Measurements from ENCODE around the gene TBCD.
"Not testable (repeated sequence)": the region's sequence is repeated elsewhere in the genome, so short reads cannot be mapped to it uniquely, and the experiment has no call there.

Gene TBCD

DNA sequence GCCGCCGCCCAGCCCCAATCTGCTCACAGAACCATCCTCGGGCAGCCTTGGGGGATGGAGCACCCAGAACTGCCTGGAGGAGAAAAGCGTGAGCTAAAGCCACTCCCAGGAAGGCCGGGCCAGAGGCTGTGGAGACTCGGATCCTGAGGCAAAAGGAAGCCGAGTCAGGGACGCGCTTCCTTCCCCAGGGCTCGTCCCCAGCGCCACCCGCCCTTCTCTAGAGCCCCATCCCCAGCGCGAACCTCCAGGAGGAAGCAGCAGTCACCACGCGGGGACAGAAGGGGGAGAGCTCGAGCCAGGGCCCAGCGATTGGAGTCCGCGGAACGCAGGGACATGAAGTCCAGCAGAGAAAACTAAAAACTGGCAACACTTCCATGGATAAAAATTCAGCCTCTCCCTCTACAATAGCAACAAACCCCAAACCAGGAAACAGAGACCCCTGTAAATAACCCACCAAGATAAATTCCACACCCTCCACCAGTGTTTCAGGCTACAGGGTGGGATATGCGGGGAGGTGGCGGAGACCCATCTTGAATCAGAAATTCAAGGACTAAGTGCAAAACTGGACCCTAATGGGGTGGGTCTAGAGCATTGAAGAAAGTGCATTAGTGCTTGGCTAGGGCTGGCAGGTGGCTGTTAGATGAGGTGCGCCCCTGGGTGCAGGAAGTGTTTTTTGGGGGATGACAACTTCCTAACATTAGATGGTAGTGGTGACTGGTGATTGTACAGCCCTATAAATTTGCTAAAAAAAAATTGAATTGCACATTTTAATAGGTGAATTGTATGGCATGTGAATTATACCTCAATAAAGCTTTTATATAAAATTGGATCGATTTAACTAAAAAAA lies 211.5 kb downstream of the TBCD start:
- in situ Hi-C loops (cut with MboI; ENCODE audit: low sequenced_read_pairs): no loop called here

DNA sequence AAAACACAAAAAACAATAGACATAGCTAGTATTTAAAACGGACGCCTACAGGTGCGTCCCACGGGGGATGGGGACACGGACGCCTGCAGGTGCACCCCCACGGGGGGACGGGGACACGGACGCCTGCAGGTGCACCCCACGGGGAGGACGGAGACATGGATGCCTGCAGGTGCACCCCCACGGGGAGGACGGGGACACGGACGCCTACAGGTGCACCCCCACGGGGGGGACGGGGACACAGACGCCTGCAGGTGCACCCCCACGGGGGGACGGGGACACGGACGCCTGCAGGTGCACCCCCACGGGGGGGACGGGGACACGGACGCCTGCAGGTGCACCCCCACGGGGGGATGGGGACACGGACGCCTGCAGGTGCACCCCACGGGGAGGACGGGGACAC lies 212.6 kb downstream of the TBCD start:
- in situ Hi-C loops (cut with MboI; ENCODE audit: low sequenced_read_pairs): not testable (repeated sequence)

DNA sequence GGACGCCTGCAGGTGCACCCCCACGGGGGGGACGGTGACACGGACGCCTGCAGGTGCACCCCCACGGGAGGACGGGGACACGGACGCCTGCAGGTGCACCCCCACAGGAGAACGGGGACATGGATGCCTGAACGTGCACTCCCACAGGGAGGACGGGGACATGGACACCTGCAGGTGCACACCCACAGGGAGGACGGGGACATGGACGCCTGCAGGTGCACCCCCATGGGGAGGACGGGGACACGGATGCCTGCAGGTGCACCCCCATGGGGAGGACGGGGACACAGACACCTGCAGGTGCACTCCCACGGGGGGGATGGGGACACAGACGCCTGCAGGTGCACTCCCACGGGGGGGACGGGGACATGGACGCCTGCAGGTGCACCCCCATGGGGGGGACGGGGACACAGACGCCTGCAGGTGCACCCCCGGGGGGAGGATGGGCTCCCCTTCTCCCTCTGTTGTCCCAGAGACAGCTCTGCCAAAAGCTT lies 213.0 kb downstream of the TBCD start:
- in situ Hi-C loops (cut with MboI; ENCODE audit: low sequenced_read_pairs): no loop called here

DNA sequence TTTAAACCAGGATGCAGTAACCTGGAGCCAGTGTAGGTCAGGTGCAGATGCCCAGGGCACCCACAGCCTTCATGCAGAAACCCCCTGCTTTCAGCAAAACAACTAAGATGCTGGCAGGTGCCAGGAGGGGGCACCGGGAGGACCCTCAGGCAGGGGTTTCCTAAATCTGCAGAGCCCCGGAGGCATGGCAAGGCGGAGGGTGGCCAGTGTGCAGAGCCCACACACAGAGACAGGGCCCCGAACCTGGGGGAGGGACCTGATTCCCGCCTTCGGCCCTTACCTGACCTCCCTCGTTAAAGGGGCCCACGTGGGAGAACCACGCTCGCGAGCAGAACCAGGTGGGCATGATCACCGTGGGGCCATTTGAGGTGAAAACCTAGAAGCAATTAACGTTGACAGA lies 213.5 kb downstream of the TBCD start:
- in situ Hi-C loops (cut with MboI; ENCODE audit: low sequenced_read_pairs): no loop called here

DNA sequence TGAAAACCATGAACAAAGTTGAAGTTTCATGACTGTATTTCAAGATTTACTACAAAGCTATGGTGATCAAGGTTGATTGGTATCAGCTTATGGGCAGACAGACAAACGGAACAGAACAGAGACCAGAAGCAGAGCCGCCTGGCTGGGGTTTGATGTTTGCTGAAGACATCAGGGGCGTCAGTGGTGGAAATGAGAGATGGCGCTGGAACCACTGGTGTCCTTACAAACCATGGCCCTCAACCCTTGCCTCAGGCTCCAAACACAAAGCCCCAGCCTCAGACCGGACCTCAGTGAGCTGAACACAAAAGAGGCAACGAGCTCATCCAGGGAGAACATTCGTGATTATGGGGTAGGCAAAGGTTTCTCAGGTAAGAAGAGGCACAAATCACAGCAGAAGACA lies 214.6 kb downstream of the TBCD start:
- in situ Hi-C loops (cut with MboI; ENCODE audit: low sequenced_read_pairs): no loop called here

DNA sequence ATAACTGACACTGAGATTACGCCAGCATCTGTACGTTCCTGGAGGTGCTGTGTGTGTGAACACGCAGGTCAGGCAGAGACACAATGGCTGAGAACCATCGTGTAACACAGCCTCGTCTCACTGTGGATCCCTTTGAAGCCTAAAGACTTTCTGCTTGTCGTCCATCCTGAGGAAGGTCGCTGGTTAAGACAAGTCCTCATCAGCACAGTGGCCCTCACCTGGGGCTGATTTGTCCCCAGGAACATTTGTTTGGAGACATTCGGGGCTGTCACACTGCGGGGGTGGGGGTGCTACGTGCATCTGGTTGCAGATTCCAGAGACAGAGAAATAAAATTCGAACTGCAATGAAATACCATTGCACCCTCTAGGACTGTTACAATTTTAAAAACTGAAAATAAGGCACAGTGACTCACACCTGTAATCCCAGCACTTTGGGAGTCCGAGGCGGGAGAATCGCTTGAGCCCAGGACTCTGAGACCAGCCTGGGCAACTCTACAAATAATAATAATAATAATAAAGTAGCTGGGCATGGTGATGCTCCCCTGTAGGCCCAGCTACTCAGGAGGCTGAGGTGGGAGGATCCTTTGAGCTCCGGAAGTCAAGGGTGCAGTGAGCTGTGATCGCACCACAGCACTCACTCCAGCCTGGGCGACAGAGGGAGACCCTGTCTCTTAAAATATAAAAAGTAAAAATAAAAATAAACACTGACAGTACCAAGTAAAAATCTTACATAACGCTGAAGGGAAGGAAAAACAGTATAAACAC lies 215.6 kb downstream of the TBCD start:
- in situ Hi-C loops (cut with MboI; ENCODE audit: low sequenced_read_pairs): no loop called here

DNA sequence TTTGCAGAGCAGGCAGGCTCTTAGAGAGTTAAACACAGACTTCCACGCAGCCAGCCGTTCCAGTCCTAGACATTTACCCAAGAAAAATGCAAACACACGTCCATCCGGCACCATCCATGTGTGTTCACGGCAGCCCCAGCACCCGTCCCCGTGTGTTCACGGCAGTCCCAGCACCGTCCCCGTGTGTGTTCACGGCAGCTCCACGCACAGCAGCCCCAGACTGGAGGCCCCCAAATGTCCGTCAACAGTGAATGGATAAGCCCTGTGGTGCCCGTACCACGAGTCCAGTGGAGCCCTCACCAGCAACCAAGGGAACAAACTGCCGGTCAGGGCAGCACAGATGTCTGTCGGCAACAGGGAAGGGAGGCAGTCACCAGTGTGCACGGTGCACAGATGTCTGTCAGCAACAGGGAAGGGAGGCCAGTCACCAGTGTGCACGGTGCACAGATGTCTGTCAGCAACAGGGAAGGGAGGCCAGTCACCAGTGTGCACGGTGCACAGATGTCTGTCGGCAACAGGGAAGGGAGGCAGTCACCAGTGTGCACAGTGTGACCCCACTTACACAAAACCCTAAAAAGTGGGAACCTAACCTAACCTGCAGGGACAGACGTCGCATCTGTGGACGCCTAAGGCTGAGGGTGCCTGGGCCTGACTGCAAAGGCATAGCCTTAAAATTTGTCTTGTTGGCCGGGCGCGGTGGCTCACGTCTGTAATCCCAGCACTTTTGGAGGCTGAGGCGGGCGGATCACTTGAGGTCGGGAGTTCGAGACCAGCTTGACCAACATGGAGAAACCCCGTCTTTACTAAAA lies 216.4 kb downstream of the TBCD start:
- in situ Hi-C loops (cut with MboI; ENCODE audit: low sequenced_read_pairs): not testable (repeated sequence)

DNA sequence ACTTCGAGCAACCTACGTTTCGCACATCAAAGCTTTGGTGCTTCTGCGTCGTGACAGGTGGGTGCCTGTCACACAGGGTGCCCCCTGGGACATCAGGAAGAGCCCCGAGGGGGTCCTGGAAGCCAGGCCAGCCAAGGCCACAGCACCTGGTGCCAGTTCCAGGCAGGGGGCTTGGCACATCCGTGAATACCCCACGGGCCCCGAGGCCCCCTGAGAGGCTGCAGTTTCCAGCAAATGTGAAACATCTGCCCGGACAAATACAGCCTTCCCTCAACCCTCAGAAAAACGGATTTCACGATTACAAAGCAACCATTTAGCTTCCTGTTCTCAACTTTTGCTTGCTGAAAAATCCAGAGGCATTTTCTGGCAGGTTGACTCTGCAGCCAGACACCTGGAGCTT lies 218.2 kb downstream of the TBCD start:
- in situ Hi-C loops (cut with MboI; ENCODE audit: low sequenced_read_pairs): no loop called here

DNA sequence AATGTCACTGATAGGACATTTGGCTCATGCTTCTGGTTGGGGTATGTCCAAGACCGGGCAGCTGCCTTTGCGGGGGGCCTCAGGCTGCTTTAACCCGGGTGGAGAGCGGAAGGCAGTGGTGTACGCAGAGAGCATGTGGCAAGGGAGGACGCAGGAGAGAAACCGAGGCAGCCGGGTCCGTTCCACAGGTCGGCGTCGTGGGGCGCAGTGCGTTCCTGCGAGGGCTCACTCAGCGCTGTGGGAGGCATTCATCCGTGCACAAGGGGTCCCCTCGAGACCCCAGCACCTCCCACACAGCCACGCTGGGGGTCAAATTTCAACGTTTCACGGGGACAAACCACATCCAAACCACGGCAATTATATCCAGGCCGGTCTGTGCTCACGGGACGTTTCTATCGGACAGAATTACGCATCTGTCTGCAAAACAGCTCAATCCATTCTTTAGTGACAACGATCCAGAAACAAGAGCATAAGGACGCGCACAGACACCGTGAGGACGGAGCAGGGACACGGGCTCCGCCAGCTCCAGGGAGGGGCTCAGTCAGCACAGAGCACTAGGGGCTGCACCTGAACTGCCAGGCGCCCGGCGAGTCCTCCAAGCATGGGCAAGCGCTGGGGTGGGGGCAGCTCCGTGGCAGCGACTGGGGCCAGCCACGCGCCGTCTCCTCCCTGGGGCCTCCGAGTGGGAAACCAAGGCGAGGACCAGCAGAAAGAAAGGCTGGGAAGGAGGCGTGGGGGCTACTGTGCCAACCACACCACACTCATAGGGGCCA lies 219.1 kb downstream of the TBCD start:
- in situ Hi-C loops (cut with MboI; ENCODE audit: low sequenced_read_pairs): no loop called here

DNA sequence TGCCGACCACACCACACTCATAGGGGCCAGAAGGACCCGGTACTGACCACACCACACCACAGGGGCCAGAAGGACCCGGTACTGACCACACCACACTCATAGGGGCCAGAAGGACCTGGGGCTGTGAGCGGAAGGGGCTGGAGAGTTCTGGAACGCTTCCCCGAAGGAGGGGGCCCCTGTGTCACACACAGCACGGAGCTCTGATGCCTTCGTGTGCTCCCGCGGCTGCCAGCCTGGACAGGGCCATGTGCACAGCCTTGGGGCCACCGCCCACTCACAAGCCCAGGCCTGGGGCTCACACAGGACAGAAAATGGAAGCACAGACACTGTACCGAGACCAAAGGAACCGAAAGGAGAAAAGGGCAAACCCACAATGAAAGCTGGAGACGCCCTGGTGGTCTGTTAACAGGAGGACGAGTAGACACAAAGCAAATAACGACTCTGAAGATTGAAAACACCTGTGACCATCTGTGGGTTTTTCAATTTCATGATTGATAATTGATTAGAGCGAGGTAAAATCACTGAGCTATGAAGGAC lies 221.0 kb downstream of the TBCD start:
- in situ Hi-C loops (cut with MboI; ENCODE audit: low sequenced_read_pairs): no loop called here

DNA sequence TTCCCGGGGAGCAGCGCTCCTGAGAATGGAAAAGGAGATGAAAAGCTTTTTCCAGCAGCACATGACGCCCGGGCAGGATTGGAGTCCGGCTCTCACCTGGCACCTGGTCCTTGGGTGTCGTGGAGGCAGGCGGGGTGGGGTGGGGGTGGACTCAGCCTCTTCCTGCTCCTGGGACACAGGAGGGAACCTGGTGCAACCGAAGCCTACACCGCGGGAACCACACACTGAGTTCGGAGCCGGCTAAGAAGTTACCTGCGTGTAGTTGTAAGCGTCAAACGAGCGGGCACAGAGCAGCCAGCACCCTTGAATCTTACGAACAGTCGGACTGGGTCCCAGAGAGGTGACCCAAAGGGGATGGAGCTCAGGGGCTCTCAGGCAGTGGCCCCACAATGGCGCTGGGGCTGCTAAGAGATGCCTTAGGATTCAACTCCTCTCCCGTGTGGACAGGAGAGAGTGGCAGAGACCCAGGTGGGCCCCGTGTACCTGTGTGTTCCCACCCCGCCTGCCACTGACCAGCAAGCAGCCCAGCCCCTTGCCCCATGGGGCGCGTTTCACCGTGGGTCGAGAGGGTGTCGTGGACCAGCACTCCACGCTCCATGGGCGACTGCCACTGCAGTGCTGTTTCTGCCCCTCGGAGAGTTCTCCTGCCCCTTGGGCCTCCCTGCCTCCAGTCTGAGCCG lies 221.7 kb downstream of the TBCD start:
- in situ Hi-C loops (cut with MboI; ENCODE audit: low sequenced_read_pairs): no loop called here

DNA sequence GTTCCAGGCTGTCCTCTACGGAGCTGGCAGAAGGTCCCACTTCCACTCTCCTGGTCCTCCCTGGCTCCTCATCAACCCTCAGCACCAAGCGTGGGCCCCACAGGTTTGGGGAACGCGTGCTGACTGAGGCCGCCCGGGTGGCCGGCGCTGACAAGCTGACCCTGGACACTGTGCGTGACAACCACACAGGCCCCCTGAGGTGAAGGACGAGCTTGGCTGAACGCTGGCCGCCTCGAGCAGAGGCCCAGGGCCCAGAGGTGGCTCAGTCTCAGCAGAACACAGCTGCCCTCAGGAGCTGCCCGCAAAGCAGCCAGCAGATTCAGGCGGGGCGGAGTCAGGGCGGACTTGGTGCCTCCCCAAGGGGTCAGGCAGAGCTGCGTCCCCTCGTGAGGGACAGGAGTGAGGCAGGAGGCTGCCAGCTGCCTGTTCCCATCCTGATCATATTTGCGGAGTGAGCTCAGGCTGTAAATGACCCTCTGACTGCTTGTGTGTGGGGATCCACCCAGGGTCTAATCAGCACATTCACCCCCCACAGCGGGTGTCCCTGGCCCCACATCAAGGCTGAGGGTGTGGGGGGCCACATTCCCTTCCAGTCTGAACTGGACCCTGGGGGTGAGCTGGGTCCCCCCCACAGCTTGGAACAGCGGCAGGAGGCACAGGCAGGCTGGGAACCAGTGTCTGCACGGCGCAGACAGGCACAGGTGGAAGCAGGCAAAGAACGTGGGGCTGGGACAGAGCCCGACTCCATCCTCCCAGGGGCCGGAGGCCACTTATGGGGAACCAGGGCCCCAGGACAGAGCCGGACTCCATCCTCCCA lies 222.5 kb downstream of the TBCD start:
- in situ Hi-C loops (cut with MboI; ENCODE audit: low sequenced_read_pairs): no loop called here

DNA sequence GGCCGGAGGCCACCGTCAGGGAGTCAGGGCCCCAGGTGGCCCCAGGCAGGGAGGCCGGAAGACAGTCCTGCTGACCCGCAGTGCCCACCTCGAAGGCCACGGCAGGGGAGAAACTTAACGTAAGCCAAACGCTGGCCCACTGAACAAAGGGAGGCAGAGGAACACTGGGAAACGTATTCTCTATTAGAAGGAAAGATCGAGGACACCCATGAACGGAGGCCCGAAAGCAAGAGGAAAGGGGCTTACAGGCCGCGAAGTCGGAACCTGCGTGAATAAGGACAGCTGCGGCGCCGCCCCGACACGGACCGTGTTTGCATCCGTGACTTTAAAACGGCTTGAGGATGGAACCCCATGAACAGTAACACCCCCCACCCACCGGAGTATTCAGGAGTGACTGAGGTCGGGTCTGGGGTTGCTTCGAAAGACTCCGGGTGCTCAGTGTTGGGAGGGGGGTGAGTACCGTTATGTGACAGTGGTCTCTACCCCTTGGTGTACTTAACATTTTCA lies 225.2 kb downstream of the TBCD start:
- in situ Hi-C loops (cut with MboI; ENCODE audit: low sequenced_read_pairs): no loop called here

DNA sequence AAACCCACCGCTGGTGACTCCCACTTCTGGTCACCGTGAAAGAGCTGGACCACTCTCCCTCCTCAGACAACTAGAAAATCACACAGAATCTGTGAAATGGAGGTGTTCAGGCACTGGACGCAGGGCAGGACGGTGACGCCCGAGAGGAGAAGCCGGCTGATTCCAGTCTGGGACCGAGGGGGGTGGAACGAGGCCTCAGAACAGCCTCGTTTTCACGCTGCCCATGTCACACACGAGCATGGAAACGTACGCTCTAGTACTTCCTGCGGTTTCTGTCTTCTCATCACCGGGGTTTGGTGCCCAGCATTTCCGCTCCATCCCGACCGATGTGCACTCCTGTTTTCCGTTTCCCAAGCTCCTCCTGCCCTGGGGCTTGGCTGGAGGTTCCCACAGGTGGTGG lies 225.7 kb downstream of the TBCD start:
- in situ Hi-C loops (cut with MboI; ENCODE audit: low sequenced_read_pairs): no loop called here

DNA sequence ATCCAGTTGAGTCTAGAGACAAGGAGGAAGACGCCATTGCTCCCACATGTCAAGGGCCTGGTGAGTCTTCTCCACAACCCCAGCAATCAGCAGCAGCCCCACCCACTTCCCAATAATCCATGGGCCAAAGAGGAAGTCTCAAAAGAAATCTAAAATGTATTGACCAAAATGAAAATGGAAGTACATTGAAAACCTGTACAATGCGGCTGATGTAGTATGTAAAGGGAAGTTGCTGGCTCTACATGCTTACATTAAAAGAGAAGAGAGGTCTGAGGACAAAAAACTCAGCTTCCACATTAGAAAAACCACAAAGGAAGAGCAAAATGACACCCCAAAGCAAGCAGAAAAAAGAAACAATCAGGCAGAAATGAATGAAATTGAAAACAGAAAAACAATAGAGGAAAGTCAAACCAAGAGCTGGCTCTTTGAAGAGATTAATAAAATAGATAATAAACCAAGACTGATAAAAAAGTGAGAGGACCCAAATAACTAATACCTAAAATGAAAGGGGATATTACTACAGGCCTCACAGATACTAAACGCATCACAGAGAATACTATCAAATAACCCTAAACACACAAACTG lies 227.0 kb downstream of the TBCD start:
- in situ Hi-C loops (cut with MboI; ENCODE audit: low sequenced_read_pairs): no loop called here

DNA sequence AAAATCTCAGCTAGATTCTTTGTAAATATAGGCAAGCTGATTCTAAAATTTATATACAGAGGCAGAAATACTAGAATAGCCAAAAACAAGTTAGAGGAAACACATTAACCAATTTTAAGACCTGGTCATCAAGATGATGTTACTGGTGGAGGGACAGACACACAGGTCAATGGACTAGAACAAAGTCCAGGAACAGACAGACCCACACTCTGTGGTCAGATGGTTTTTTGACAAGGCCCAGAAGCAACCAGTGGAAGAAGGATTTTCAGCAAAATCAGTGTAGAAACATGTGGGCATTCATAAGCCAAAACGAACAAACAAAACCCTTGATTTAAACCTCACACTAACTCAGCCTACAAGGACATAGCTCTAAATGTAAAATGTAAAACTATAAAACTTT lies 227.9 kb downstream of the TBCD start:
- in situ Hi-C loops (cut with MboI; ENCODE audit: low sequenced_read_pairs): no loop called here

DNA sequence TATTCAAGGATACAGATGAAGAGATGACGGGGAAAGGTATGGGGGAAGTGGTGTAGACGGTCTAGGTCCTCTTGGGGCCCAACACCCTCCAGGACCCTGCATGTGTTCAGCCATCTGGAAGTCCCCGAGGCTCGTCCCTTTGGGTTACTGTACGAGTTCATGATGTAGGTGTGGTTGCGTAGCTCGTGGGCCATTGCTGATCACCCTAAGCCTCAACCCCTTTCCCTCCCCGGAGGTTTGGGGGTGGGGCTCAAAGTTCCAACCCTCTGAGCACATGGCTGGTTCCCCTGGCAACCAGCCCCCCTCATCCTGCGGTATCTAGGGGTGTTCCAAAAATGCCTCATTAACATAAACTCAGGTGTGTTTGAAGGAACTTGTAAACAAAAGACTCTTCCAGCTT lies 228.8 kb downstream of the TBCD start:
- in situ Hi-C loops (cut with MboI; ENCODE audit: low sequenced_read_pairs): no loop called here

DNA sequence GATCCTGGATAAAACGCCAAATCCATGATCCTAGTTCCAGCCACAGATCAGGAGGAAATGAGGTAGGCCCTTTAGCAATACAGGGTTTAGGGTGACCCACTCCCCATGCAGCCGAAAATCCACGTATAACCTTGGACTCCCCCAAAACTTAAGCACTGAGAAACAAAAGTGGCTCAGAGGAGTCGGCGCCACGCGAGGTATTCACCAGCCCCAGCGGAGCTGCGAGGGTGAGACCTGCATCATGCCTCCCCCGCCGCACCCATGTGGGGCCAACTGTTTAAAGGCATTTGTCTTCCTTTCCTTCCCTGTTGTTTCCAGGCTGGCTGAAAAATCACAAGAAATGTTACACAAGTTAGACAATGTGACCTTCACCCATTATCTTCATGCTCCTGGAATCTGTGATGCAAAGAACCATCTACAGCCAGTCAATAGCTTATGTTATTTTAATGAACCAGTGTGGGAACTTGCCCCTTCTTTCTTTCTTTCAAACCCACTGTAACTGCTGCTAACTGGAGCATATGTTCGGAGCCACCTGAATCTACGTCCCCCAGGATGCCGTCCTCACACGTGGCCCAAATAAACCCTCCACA lies 229.4 kb downstream of the TBCD start:
- in situ Hi-C loops (cut with MboI; ENCODE audit: low sequenced_read_pairs): no loop called here

Data from HL-60/S4 treated with phorbol 12-myristate 13-acetate at 8.2 ng/mL for 4 days and 3 days (cell line).